Stimulated activated CD4-positive, alpha-beta T cell treated with anti-CD3 and anti-CD28 coated beads, Interleukin-15, amount 100 ng/mL, for 1 hour (primary cell): ENCODE results near the gene ARAP3.

Experiments used
- DNase-seq, 2 donors: peaks; one replicate each; pipeline ENCODE4 v3.0.0-alpha.2; 2020; ENCODE audit warnings: low read depth in 1 of 2, low spot score in 1 of 2

The ARAP3 gene

DNA sequence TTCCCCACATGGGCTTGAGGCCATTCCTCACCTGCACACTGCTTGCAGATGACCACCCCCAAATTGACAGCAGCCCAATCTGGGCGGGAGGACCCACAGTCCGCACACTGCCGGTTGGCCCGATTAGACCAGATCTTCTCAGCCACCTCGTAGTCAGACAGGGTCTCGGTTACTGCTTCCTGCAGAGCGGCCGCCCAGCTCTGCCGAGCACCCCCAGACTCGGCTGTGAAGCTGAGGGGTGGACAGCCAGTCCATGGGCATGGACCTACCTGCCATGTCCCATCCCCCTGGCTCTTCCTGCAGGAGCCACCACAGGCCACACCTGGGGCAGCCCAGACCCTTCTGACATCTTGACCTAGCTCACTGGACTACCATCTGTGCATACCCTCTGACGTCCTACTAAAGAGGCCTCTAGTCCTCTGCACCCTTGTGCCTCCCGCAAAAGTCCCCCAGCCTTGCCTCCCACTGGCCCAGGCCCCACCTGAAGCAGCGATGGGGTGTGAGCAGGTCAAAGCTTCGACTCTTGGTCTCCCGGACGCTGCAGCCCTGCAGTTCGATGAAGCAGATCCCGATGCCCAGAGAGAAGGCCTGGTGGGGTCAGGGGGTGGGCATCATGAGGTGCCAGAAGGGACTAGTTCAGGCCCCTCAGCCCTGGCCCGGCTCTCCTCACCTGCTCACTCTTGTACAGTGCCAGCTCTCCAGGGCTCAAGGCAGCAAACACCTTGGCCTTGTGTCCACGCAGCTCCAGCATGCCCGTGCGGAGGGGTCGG lies 9.8 kb downstream of the ARAP3 start:
- no peak for DNase-seq

DNA sequence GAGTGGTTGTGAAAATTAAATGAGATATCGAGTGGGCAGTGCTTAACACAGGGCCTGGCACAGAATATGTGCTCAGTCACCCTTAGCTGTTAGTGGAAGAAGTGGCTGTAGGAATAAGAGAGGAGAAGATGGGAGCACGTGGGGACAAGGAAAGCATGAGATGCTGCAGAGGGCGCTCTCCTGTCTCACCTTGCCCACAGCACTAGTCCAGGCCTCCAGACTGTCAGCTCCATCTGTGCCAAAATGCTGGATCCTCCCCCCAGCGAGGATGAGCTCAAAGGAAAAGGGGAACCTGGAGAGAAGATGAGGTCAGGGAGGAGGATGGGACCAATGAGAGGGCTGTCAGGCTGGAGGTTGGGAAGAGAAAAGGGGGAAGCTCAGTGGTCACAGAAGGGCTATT lies 12.5 kb downstream of the ARAP3 start:
- no peak for DNase-seq

DNA sequence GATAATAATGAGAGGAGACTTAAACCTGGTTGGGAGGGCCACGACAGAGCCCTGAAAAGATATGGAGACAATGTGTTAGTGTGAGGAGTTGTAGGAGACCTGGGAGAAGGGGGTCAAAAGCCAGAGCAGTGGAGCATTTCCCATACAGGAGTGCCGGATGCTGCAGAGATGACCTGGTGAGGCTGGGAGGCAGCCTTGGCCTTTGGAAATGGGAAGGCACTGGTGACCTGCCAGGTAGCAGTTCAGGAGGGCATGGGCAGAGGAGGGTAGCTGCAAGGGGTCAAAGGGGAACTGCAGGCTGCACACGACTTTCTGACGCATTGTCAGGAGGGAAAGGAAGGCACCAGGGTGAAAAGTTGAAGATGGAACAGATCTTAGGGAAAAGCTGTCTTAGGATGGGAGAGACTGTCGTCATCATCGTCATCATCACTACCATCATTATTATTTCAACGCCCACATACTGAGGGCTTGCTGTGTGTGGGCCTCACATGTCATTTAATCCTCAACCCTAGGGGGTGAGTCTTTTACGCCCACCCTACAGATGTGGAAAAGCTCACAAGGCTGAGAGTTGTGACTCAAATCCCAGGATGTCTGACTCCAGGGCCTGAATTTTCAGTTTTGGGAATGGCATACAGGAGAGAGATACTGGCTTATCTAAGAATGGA lies 13.3 kb downstream of the ARAP3 start:
- no peak for DNase-seq

DNA sequence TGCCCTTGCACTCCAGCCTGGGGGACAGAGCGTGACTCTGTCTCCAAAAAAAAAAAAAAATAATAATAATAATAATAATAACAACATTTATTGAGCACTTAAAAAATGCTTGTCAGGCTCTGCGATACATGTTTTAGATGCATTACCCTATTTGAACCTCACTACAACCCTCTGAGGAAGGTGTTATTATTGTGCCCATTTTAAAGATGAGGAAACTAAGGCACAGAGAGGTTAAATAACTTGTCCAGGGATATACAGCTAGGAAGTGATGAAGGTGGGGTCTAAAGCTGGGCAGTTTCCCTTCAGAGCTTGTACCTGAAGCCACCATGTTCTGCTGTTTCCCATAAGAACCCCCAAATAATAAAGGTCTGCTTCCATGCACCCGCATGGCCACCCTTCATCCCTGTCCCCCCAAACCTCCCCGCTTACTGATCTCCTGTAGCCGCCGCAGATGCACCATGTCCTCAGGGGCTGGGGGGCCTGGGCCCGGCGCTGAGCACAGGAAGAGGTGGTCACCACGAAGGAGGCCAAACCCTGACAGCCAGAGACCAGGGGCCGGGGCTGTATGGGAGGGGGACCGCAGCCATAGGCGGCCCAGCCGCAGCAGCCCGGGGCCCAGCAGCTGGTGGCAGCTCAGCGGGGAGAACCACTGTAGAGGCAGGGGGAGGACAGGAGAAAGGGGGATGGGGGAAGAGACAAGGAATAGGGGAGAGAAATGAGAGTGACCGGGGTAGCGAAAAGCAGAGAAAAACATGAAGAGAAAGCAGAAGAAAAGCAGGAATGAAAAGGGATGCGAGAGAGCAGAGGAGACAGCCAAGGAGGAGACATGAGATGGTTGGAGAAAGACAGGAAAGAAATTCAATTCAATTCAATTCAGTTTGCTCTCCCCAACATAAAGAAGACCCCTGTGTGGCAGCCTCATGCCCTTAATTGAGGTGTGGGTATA lies 15.8 kb downstream of the ARAP3 start:
- no peak for DNase-seq

DNA sequence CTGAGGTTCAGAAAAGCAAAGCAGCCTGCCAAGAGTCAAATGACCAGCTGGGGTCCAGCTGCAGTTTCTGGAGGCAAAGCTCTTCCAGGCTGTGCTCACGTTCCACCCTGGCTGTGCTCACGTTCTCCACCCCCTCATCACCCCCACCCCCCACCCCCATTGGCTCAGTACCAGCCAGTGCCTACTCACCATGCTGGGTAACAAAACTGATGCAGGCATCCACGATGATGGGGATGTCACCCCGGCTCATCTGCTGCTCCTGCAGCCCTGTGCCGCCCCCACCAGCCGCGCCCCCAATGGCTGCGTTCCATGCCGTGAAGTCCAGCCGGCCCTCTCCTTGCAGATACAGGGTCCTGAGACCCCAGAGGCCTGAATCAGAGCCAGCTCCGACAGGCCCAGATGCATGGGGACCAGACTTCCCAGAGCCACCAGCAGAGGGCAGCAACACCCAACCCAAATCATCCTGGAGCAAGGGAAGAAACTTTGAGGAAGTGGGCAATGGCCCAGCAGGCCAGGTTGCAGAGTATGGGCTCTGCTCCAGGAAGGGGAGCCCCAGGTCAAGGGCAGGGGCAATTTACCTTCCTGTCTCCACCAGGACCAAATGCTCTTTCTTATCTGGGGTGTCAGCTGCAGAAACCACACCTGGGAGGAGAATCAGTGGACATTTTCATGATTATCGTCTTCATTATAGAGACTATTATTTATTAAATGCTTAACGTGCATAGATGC lies 17.1 kb downstream of the ARAP3 start:
- DNase-seq: peak; percentile 55 to 63

DNA sequence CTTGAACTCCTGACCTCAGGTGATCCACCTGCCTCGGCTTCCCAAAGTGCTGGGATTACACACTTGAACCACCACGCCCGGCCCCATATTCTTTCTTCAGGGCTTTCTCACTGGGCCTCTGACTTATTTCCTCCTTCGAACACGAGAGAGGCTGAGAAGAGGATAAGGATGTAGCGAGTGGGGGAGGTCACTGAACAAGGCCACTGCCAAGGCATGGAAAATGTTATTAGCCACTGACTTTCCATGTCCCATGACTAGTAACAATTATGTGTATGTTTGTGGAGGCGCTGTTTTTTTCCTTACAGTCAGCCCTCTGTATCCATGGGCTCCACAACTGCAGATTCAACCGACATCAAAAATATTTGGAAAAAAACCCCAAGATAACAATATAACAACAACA lies 18.5 kb downstream of the ARAP3 start:
- DNase-seq: no peak

DNA sequence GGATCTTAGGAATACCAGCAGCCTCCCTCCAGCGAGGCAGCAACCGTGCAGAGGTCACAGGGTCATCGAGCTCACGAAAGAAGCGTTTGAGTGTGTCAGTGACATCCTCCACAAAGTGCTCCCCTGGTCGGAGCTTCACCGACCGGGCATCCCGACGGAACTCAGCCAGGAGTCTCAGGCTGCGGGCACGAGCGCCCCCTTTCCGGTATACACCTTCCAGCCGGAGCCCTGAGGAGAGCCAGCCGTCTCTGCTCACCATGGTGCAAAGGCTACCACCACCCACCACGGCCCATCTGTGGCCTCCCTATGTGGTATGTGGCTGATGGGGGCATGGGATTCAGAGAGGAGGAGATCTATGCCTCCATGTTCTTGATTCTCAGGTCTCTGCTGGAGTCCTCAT lies 20.0 kb downstream of the ARAP3 start:
- DNase-seq: no peak

DNA sequence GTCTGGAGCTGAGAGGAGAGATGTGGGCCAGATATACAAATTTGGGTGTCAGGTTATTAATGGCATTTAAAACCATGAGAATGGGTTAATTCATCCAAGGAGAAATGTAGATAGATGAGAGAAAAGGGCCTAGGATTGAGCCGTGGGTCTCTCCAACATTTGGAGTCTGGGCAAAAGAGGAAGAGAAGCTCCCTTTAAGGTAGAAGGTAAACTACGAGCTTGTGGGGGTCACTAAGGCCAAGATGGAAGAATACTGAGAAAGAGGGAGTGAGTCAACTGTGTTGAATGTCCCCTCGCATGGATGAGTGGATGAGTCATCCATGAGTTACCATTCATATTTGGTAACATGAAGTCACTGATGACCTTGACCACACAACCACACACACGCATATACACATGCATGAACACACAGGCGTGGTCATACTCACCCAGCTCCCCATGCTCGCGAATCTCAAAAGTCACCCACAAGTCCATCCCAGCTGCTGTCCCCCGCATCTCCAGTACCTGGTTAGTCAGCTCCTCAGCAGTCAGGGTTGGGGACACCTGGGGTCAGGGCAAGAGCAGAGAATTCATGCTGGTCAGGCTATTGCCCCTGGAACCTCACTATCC lies 24.0 kb downstream of the ARAP3 start:
- no peak for DNase-seq

DNA sequence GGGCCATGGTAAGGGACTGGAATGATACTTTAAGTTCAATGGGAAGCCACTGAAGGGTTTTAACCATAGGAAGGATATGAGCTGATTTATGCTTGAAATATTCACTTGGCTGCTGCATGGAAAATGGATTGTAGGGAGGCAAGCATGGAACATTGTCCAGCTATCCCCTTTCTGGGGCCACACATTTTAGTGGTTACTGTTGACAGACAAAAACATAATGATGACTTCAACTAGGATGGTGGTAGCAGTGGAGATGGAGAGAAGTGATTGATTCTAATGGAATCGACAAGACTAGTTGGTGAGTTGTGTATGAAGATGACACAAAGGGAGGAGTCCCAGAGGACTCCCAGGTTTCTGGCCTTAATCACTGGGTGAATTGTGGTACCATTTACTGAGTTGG lies 24.6 kb downstream of the ARAP3 start:
- DNase-seq: no peak

DNA sequence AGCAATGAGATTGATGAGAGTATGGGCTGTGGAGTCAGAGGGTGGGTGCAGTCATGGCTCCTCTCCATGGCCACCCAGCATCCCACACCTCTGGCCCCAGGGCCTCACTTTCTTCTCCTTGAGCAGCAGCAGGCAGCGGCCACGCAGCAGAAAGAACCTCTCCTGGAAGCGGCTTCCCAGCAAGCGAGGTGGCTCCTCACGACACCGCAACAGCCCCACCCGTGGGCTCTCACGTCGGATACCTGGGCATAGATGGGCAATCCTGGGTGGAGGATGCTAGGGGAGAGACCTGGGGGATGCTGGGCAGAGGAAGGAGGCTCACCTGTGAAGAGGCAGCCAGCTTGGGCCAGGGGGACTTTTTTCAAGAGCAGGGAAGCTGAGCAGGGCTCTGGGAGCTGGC lies 25.6 kb downstream of the ARAP3 start:
- no peak for DNase-seq

DNA sequence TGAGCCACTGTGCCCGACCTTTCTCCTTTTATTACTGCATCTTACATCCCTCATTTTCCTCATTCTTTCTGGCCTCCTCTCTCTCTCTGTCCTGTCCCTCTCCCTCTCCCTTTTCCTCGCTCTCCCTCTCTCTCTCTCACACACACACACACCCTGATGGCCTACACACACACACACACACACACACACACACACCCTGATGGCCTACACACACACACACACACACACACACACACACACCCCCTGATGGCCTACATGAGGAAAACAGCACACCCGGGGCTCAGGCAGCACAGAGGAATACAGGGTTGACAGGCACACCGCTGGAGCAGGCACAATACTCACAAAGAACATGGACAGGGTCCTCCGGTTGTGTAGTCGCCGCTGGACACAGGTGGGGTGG lies 27.0 kb downstream of the ARAP3 start:
- no peak for DNase-seq

DNA sequence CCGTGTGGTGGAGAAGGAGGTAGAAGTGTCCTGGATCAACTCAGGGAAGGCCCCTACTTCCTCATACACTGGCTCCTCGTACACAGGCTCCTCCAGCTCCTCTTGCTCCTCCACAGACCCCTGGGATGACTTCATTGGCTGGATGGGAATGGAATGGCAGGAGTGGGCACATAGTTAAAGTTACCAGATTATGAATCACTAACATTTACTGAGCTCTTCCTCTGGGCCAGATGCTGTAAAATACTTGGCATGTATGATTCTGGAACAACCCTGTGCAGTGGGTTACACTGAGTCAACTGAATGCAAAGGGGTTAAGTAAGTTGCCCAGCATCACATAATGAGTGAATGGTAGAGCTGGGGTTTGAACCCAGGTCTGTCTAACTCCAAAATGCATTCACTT lies 27.7 kb downstream of the ARAP3 start:
- no peak for DNase-seq

DNA sequence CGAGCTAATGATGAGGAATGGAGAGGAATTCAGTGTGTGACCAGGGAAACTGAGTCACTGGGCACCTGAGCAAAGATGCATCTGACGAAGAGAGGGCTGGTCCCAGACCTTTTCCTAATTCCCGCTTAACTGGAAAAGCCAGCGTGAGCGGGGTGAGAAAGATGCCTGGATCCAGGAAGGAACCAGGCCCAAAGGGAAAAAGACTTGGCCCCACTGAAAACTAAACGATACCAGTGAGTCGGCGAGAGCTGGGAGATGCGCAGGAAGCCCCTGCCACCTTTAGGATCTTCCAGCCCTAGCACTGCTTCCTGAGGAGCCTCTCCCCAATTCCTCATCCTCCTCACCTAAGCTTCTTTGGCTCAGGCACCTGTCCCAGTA lies 30.3 kb downstream of the ARAP3 start:
- DNase-seq: no peak

DNA sequence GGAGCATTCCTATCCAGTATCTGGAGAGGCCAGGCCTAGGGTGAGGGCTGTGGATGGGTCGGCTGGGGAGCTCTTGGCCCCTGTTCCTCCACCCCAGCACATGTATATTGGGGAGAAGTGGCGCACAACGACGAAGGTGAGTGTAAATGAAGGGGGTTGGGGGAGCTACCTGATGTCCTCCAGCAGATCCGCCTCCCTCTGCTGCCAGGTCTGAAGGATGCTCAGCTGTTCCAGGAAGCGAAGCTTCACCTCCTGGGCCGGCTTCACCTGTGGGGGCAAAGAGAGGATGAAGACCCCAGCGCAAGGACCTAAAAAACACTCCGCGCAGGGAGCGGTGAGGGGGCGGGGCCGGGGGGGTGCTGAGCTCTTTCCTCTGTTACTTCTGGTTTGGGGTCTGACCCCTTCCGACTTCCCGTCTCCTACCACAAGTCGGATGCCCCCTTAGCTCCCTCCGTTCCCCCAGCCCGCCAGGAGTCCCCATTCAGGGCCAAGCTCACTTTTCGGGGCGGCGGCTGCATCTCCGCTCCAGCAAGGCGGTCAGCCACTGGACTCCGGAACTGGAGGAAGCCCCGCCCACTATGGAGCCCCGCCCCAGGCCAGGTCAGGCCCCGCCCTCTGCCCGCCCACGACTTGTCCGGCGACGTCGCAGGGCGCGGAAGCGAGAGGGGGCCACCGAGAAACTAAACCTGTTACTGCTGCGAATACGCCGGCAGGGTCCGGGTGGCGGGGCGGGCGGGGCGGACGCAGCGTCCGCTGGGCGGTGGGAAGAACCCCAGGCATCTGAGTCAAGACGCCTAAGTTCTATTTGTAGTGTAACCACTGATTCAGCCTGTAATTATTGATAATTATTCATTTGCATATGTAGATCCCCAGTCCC lies 30.9 kb downstream of the ARAP3 start, which contains the start of gene FCHSD1:
FCHSD1 (minus strand) TSS at position 568 of the 877 bp plus-strand sequence; CDS start at position 518, 50 bp downstream.
- peak; percentile 66 to 67 for DNase-seq

DNA sequence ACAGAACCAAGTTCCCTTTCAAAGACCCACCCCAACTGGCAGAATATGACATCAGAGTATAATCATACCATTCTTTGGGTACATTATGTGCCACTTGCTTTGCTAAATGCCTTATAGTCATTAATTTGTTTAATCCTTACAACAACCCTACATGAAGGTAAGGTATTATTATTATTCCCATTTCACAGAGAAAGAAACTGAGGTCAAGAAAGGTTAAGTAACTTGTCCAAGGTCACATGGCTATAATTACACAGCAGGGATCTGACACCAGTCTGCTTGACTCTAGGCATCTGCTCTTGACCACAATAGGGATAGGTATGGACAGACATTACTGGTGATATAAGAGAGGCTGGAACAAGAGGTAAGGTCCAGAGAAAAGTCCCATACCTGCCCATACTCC lies 32.1 kb downstream of the ARAP3 start:
- no peak for DNase-seq

DNA sequence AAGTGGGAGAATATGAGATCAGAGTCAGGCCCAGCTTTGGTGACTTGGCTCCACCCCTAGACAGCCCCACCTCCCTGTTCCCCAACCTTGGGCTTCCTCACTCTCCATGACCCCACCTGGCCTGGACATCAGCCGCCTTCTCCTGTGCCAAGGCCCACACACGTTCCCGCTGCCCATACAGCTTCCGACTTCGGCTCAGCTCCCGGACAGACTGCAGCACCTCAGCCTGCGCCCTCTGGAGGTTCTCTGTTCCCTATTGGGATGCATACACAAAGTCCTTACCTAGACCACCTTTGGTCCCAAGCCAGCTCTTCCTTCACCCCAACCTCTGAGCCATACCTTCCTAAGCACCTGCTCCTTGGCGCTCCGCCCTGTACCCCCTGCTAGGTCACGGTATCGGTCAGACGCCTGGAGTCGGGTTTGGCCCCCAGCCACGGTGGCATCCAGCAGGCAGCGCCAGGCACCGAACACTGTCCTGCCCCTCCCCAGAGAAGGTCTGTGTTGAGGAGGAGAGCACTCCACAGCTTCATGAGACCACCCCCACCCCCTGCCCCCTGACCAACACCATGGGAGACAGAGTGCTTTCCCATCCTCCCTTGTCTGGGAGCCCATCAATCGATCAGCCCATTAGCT lies 32.9 kb downstream of the ARAP3 start:
- DNase-seq: no peak

DNA sequence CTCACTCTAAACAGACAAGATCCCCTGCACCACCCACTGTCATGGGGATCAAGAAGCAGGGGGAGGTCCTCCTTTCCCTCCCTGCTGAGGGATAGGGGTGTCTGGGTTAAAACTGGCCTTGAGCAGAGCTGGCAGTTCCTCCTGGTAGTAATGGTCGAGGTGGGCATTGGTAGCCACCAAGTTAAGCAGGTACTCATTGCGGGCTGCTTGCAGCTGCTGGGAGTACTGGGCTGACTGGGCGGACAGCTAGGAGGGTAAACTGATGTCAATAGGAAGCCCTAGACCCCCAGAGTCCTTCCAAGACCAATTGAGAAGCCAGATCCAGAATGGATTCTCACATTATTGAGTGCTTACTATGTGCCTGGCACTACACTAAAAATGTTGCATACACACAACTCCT lies 34.2 kb downstream of the ARAP3 start:
- DNase-seq: no peak

DNA sequence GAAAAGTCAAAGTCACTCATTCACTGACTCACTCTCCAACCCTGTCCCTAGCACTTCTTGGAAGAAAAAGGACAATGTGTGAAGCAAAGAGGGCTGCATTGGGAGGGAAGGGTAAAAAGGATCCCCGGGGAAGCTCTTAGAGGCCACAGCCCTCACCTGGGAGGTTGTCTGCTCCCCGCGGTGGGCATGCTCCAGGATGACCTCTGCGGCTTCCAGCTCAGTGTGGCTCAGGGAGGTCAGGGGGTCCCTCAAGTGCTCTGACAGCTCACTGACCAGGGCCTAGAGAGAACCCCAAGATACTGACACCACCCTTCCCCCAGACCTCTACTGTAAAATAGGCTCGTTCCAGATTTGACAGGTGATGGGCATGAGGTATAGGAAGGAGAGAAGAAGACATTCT lies 34.8 kb downstream of the ARAP3 start:
- no peak for DNase-seq

DNA sequence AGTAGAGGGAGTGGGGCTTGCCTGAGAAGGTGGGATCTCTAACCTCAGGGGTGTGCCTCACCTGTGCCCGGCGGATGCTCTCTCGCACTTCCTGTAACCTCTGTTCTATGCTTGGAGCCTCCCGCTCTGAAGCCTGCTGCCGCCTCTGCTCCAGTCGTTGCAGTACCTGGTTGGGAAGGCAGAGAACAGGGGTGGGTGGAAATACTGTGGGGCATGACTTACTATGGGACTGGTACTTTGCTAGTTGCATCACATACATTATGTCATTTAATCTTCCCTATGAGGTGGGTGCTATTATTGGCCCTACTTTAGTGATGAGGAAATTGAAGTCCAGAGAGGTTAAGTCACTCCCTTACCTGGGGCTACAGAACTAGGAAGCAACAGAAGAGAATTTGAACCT lies 36.0 kb downstream of the ARAP3 start:
- DNase-seq: no peak
